Endometrium (tissue), 2 donors: ENCODE data around the gene PHYHD1.
"Not testable (repeated sequence)": the region's sequence is repeated elsewhere in the genome, so short reads cannot be mapped to it uniquely, and the experiment has no call there.

Experiments used
- FAIRE-seq: peaks from 2 replicates; lab custom pipeline; 2012; peaks lifted over from hg19 to GRCh38; lab: Jason Lieb, UNC
- donor health status: control.
- donor health status: control.

The PHYHD1 gene

GRCh38 chr9:128921881-128922763 is 1.3 kb downstream of the PHYHD1 start:
- no peak for FAIRE-seq

- FAIRE-seq = no peak
Measured at GRCh38 chr9:128923493-128923883, 2.7 kb downstream of the PHYHD1 start.

- no peak for FAIRE-seq
Measured at GRCh38 chr9:128927731-128928411, 7.1 kb downstream of the PHYHD1 start.

GRCh38 chr9:128928624-128929023 is 7.8 kb downstream of the PHYHD1 start:
- no peak for FAIRE-seq

GRCh38 chr9:128929560-128929959 is 8.8 kb downstream of the PHYHD1 start:
- FAIRE-seq = no peak

GRCh38 chr9:128933731-128934130 is 12.9 kb downstream of the PHYHD1 start:
- no peak for FAIRE-seq

- no peak for FAIRE-seq
Measured at GRCh38 chr9:128936171-128936865, 15.5 kb downstream of the PHYHD1 start.

GRCh38 chr9:128937310-128938165 is 16.8 kb downstream of the PHYHD1 start:
- no peak for FAIRE-seq

GRCh38 chr9:128940271-128940921 is 19.6 kb downstream of the PHYHD1 start:
- FAIRE-seq = no peak

- no peak for FAIRE-seq
Measured at GRCh38 chr9:128940946-128941755, 20.4 kb downstream of the PHYHD1 start.

- no peak for FAIRE-seq
Measured at GRCh38 chr9:128943832-128944620, 23.2 kb downstream of the PHYHD1 start.

GRCh38 chr9:128944966-128945365 is 24.2 kb downstream of the PHYHD1 start:
- FAIRE-seq = not testable (repeated sequence)

GRCh38 chr9:128945798-128946501 is 25.2 kb downstream of the PHYHD1 start:
- FAIRE-seq = no peak

GRCh38 chr9:128946571-128947276 is 25.9 kb downstream of the PHYHD1 start:
- no peak for FAIRE-seq

- FAIRE-seq = no peak
Measured at GRCh38 chr9:128947277-128947526, 26.4 kb downstream of the PHYHD1 start.

GRCh38 chr9:128947527-128948301 is 26.9 kb downstream of the PHYHD1 start, which contains the start of the genes DOLK and NUP188:
DOLK (minus strand) TSS chr9:128947603; CDS start chr9:128947303, 300 bp downstream.
NUP188 (plus strand) TSS chr9:128947699; CDS start chr9:128947720, 21 bp downstream.
- no peak for FAIRE-seq

GRCh38 chr9:128961403-128961802 is 40.6 kb downstream of the PHYHD1 start:
- not testable (repeated sequence) for FAIRE-seq

- no peak for FAIRE-seq
Measured at GRCh38 chr9:128969491-128969890, 48.7 kb downstream of the PHYHD1 start.
